SKM-1 (cell line): Measurements from ENCODE around the gene PARM1.
A peak's percentile ranks its signal among the peaks of the same experiment; 100 is the strongest.

ENCODE experiments used
- DNase-seq: peaks from one replicate; lab custom pipeline; 2025; ENCODE audit not compliant: unreplicated experiment; lab: John Stamatoyannopoulos, UW

PARM1 gene

DNA sequence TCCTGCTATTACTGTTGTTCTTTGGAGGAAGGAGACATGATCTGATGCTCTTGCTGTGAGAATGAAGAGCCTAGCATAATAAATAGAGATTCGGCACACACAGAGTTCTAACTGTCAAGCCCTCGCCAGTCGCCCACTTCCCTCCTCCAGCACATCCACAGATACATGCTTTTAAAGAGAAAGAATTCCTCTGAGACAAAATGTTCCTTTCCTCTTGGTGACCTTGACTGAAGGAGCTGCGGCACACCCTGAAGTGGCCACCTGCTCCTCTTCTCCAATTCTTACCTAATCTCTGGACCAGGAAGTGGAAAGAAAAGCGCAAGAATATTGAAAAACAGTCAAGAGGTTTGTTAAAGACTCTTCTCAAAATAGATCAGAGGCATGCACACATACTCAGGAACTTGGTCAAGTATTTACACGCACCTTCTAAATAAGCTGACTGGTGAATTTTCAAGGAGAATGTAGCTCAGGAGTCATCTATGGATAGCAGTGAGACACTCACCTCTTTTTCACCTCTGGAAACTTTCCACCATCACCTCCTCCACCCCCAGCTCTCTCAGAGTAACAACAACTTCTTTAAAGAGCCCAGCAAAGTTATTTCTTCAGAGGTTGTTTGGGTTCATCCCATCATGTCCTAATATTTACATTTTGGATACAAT lies 95.4 kb downstream of the PARM1 start:
- no peak for DNase-seq

DNA sequence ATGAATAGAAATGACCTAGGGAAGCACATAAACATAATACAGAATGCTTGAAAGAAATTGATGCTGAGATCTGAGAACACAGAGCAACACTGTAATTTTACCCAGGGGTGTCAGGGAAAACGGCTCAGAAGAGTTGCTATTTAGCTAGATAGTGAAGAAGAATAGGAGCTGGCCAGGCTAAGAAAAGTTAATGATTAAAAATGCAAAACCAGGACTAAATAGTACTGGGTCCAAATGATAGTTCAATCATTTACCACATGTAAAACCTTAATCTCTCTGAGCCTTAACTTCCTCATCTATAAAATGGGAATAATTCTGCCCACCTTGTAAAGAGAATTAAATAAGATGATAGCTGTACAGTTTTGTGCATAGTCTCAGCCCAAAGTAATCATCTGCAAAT lies 97.1 kb downstream of the PARM1 start:
- no peak for DNase-seq

DNA sequence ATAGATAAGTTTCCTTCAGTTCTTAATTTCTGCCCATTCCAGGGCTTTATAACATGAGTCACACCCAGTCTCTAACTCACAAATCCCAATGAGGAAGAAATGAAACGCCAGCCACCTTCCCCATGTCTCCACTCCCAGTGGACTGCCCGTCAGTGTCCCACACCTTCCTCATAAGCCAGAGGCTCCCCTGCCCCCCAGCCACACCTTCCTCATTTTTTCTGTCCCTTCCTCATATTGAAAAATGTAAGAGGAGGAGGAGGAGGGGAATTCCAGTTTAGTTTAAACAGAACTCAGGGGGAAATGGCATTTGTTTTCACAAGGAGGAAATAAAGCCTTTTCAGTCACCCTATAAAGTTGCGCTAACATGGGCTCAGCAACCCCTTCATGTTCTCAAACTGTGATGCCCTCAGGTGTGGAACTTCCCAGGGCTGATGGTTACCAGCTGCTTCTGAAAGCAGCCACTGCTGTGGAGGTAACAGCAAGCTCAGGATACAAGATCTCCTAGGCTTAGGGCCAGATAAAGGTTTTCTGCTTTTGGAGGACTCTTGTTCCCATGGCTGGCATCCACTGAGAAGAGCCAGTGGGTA lies 97.8 kb downstream of the PARM1 start:
- peak; percentile 42 for DNase-seq

DNA sequence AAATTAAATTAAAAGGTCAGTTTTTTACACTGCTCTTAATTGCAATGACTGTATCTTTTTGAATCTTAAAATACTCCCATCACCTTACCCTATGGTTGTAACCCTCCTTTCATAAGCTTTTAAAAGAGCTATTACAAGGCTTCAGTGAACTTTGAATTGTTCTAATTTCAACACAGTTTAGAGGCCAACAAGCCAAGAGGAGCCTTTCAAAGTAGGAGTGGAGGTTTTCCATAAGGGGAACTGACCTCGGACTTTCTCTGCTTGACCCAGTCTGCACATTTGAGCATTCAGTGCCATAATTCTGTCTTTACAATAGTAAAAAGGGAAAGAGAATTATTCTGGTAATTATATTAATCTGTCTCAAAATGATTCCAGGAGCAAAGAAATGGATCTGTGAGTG lies 98.9 kb downstream of the PARM1 start:
- no peak for DNase-seq

DNA sequence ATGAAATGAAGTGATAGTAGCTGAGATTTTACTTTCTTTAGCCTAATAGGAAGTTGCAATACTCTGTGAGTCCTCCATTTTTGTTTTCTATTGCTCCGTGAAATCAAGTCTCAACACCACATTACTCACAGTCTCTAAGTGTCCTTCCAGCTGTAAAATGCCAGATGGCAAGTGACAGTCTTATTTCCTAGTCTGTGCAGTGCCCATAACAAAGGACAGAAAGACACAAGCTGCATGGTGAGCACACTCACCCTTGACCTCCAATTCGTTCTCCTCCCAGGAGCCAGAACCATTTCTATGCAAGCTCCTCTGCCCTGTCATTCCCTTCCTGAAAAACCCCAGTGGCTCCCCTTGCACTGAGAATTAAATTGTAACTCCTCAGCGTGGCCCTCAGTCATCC lies 101.6 kb downstream of the PARM1 start:
- DNase-seq: no peak

DNA sequence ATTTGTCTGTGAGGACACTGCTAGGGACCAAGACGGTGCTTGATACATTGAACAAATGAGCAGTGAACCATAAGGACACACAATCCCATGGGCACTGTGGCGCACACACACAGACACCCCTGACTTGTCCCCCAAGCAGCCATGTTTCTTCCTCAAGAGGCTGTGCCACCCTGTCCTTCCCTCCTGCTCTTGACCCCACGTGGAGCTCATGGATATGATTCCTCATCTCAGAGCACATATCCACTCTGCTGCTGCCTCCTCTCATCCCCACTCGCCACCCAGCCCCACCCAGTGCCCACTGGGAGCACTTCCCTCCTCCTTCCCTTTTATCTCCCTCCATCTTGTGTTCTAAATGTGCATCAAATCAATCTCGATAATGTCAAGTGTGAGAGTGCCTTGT lies 102.4 kb downstream of the PARM1 start:
- no peak for DNase-seq

DNA sequence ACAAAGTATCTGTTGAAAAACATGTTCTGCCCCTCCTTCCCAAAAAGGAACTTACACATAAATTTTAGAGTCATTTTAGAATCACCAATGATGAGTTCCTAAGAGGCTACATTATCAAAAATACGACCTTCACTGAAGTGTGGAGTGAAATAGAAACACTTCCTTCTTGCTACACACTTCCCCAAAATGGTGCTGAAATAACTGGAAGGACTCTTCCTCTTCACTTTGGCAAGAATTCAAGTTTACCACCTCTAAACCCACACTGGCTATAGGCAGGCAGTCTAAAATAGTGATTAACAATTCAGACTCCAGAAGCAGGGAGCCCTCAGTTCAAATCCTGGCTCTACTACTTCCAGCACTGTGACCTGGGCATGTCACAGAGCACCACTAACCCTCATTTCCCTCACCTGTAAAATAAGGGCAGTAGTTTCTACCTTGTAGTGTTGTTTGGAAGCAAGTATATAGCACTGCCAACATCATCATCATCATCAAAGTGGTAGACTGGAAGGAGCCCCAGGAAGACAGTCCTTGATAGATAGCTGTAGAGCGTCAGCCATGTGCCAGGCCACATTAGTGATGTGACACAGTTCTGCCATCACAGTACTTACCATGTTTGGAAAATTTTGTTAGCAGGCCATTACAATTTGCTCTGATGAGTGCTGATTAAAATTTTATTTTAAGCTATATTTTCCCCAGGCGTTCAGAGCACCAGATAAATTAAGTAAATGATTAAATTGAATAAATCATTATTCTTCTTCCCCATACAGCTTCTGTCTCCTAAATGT lies 103.3 kb downstream of the PARM1 start:
- peak; percentile 91 for DNase-seq

DNA sequence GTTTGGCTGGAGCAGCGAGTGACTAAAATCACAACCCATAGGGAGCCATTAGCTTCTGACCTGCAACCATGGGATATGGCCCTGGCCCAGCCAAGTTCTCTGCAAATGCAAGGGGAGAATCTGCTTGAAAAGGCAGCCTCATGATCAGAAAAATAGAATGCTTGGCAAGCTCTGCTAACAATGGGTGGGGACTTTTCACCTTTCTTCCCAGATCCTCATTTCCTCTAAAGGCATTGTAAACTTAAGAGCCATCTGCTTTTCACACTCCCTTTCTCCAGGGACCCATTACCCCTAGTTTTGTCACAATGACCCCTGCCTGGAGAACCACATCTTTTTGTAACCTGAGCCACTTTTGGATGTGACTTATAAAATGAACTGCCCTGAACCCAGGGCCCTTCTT lies 104.3 kb downstream of the PARM1 start:
- no peak for DNase-seq

DNA sequence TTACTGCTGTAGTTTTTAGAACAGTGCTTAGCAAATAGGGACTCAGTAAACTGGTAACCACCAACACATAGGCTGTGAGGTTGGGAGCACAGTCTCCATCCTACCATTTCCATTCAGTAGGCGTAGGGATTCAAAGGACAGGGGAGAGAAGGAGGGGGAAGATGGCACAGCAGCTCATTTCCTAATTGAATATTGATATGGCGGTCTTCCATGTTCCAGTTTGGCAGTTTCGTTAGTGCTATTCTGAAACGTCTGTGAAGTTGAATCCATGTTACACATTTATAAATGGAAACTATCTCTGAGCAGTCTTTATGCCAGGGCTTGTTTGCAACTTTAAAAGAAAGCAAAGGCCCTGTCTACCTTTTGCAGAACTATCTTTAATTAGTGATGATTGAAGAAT lies 105.5 kb downstream of the PARM1 start:
- DNase-seq: no peak

DNA sequence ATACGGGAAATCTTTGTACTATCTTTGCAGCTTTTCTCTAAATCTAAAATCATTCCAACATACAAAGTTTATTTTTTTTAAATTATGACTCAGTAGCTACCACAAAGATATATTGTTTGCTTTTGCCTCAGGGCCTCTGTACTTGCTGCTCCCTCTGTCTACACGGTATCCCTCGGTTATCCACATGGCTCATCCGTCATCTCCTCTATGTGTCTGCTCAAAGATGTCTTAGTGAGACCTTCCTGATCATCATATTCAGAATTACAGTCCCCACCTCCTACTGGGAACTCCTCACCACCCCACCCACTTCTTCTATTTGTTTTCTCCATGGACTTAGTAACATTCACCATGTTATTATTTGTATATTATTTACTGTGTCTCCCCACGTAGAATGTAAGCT lies 107.8 kb downstream of the PARM1 start:
- DNase-seq: no peak

DNA sequence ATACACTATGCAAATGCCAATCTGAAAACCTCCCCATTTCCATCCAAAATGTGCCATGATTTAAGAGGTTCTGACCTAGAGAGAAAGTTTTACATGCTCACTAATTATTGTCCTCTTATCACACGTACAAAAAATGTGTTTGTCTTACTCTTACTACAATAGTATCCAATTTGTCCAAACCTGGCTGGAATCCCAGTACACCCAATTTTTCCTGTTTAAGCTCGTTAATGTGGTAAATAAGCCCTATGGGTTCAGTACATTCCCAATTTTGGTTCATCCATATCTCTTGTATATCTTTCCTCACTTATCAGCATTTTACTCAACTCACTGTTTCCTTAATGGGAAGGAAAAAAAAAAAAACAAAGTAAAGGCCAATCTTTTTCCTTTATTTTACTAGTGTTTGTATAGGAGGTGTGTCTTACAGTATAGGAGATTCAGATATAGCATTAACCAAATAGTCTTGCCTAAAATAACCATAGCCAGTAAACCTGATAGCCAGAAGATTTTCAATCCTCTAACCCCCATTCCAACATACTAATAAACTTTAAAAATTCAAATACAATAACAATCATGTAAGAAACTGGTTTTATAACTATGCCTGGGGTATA lies 109.8 kb downstream of the PARM1 start:
- no peak for DNase-seq

DNA sequence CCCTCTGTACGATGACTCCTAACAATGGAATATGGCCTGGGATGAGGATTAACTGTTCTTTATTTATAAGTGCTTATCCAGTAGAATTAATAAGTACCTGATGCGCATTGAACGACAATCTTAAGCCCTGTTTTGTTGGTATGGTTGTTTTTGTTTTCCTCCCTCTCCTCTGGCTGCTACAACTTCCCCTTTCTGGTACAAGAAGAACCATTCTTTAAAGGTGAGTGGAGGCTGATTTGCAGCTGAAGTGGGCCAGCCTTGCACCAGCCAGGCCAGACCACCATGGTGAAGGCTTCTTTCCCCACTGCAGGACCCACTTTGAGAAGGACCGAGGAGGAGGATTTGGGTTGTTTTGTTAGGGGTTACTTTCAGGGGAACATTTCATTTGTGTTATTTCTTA lies 113.3 kb downstream of the PARM1 start:
- DNase-seq: no peak

DNA sequence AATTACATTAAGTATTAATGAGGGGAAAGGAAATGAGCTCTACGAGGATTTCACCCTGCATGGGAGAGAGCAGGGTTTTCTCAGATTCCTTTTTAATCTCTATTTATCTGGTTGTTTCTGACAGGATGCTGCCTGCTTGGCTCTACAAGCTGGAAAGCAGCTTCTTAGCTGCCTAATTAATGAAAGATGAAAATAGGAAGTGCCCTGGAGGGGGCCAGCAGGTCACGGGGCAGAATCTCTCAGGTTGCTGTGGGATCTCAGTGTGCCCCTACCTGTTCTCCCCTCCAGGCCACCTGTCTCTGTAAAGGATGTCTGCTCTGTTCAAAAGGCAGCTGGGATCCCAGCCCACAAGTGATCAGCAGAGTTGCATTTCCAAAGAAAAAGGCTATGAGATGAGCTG lies 113.7 kb downstream of the PARM1 start:
- DNase-seq: no peak

DNA sequence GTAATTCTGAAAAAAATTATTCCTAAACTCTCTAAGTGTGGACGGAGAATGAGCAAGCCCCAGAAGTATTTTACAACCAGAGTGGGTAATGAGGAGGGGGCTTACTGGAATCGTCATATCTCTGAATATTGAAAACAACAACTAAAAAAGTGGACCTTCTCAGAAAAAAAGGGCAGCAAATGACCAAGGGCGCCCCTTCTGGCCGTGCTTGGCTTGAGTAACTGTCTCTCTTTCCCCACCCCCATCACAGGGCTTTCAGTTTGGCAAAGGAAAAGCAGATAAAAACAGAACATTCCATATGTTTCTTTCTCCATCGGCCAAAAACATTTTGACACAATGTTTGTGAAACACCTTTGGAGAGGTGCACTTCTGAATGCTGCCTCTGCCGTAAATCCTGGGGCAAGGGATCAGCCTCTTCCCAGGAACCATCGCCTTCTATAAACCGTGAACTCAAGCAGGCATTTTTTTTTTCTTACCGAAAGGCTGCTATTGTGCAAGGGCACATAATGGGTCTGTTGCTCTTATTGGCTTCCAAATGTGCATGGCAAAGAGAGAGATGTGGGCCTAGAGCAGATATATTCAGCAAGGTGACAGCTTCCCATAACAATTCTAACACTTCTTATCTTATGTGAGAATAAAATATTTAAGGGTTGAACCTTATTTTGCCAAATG lies 115.4 kb downstream of the PARM1 start:
- DNase-seq: no peak

DNA sequence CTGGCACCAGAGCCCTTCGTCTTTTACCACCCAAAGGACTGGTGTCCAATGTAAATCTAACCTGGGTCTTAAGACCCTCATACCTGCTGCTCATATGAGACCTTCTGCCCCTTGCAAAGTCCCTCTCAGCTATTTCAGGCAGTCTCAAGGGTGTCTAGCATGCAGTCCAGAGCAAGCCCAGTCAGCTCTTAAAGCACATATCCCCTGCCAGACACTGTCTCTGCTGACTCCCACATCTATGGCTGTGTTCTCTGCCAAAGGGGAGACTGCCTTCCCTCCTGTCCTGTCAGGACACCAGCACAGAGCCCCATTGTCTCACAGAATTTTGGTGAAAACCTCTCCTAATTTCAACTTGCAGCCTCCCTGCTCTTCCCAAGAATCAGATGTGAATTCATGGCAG lies 118.5 kb downstream of the PARM1 start:
- DNase-seq: no peak

DNA sequence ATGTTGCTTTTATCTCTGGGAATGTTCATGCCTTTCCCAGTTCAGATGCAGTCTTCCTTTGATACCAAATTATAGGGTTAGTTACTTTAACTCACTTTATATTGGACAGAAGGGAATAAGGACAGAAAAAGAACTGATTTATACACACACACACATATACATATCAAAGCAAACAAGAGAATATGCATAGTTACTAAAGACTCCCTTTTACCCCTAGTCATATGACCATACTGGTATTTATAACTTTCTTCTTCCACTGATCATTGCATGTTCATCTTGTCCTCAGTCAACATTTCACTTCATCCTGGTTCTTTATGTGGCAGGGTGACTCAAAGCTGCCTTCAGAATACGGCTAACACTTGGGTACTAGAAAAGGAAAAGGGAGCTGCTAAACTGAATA lies 120.4 kb downstream of the PARM1 start:
- DNase-seq: no peak

DNA sequence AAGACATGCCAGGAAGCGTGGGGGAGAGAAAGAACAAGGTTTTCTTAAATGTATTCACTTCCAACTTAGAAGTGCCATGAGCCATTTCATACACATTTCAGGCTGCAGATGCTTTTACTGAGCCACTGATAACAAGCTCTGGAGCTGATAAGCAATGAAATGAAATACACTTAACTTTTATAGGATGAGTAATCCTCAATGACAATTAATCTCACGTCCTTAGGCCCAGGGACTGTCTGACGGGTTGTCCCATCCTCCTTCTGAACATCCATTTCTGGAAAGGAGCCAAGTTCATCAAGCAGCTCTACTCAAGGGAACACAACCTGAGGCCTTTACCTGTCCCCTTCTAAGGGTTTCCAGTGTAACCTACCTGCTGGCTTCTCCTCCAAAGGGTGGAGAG lies 121.2 kb downstream of the PARM1 start:
- no peak for DNase-seq

DNA sequence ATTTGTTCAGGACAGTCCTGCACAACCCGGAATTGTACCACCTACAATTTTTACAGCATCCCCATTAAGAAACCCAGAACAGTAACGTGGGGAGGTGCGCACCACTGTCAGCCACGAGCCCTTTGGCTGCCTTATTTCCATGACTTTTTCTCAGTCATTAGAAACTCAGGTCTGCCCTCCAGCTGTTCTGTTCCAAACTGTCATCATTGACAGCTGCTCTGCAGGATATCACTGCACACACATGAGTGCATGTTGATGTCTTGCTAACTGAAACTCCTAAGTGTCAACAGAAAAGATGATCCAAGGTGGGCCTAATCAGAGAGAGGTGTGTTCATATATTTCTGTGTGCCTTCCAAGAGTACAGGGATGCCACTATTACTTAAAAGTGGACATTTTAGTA lies 123.4 kb downstream of the PARM1 start:
- no peak for DNase-seq

DNA sequence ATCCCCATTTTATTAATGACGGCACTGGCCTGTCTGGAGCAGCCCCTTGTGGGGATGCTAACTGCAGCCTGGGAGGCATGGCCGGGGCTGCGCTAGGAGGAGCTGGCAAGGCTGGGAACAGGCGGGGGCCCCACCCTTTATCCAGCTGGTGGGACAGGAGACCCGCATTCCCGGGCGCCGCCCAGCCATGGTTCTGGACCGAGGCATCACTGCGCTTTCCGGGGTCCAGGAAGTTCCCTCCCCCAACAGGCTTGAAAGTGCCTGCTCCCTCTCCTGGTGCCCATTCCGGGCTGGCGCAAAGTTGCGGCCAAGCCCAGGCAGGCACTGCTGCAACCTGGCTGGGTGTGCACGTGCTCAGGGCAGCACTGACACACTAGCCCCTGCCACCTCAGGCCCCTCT lies 124.5 kb downstream of the PARM1 start:
- DNase-seq: no peak

DNA sequence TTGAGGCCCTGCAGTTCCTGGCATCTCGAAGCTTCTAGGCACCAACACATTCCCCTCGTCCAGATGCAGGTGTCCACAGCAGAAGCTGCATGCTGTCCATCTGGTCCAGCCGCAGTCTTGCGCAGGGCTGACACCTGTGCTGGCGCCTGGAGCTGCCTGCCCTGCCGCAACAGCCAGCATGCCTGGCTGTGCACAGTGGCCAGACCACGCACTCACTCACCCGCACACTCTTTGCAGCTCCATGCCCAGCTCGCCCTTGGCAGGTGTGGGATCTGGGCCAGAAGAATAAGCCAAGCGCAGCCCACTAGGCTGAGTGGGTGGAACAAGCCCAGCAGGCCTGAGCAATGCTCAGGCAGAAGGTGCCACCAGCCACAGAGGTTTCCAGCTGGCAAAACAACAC lies 125.6 kb downstream of the PARM1 start:
- no peak for DNase-seq

DNA sequence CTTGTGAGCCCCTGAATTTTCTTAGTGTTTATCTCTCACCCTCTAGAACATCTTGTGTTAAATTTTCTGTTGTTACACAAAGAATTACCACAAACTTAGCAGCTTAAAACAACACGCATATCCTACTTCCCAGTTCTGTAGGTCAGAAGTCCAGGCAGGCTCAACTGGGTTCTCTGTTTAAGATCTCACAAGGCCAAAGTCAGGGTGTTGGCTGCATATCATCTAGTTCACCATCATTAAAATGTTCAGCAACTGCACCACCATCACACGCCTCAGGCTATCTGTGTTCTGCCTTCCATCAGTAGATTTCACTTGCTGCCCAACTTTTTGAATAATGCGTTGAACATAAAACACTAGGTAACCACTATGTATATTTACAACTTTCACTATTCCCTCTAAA lies 130.5 kb downstream of the PARM1 start:
- DNase-seq: no peak

DNA sequence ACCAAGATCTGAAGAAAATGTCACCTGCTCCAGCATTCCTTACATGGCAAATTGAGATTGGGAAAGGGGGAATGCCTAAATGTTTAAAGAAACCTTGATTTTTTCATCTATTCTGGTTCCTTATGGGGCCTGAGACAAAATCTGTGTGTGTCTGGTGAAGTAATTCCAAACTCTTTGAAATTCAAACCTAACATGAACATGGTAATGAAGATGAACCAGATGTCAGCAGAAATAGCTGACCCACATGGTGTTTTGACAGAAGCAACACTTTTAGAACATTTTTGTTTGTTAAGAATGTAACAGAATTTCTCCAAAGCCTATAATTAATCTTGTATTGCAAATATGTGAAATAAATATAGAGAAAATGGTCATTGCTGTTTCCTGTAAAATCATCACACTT lies 133.0 kb downstream of the PARM1 start:
- DNase-seq: no peak
